Kidney epithelial cell (primary cell): ENCODE measurements around the gene COL9A3. TPM values are rescaled to one million over a fixed set of nuclear protein-coding genes. Genes with fewer than 3 reads are reported as not detected.

Experiments used
- DNase-seq: peaks from one replicate; pipeline ENCODE4 v3.0.0-alpha.2; 2010; ENCODE audit warnings: low read depth
- H3K27me3 ChIP-seq: 2 replicates; pipeline ENCODE4 v1.6.0; 2011; ENCODE audit warnings: low read length; ENCODE audit not compliant: control insufficient read depth, insufficient read depth
- H3K36me3 ChIP-seq: 2 replicates; pipeline ENCODE4 v1.5.1; 2011; ENCODE audit warnings: low read length; ENCODE audit not compliant: control insufficient read depth, insufficient read depth
- H3K4me3 ChIP-seq: 2 replicates; pipeline ENCODE4 v1.5.1; 2011; ENCODE audit warnings: low read depth, mild to moderate bottlenecking, control low read depth, low read length
- CTCF ChIP-seq: IDR thresholded peaks from 2 replicates; pipeline ENCODE4 v1.5.1; 2011; ENCODE audit warnings: mild to moderate bottlenecking, moderate library complexity, low read length, control low read depth, inconsistent platforms; ENCODE audit not compliant: insufficient read depth, poor library complexity, severe bottlenecking
- total RNA-seq: library from RNA; depleted of rRNA; stranded (reverse); fragments of >200 nt; gene quantifications from 2 replicates; pipeline ENCODE4 v1.2.3, GENCODE V29; 2015

Gene COL9A3
- total RNA-seq, 1 donor from 2014 or later = 10.4 TPM

GRCh38 chr20:62811320-62811719, 5.5 kb upstream of the COL9A3 start:
- H3K27me3 ChIP-seq = peaks cover 17% of the 10 kb centered on the region
- no peak overlapping the region for H3K4me3 ChIP-seq
- TF ChIP-seq CTCF = no peak
- no peak for DNase-seq
- H3K36me3 ChIP-seq = peaks cover 4% of the 10 kb centered on the region

- peaks cover 4% of the 10 kb centered on the region for H3K36me3 ChIP-seq
- H3K27me3 ChIP-seq = peaks cover 21% of the 10 kb centered on the region
- no peak overlapping the region for H3K4me3 ChIP-seq
- DNase-seq = no peak
- TF ChIP-seq CTCF = no peak
Observed at GRCh38 chr20:62811720-62812119, 5.1 kb upstream of the COL9A3 start.

GRCh38 chr20:62812181-62812906, 4.5 kb upstream of the COL9A3 start:
- no peak for TF ChIP-seq CTCF
- Histone ChIP-seq H3K4me3 (no peak overlapping the region), H3K27me3 (peaks cover 25% of the 10 kb centered on the region), H3K36me3 (peaks cover 4% of the 10 kb centered on the region)
- DNase-seq = no peak

GRCh38 chr20:62812907-62813200, 4.0 kb upstream of the COL9A3 start:
- Histone ChIP-seq H3K36me3 (peaks cover 4% of the 10 kb centered on the region), H3K4me3 (no peak overlapping the region), H3K27me3 (peaks cover 30% of the 10 kb centered on the region)
- no peak for TF ChIP-seq CTCF
- DNase-seq = no peak

- no peak for DNase-seq
- H3K4me3 ChIP-seq = no peak overlapping the region
- peaks cover 31% of the 10 kb centered on the region for H3K27me3 ChIP-seq
- H3K36me3 ChIP-seq = peaks cover 4% of the 10 kb centered on the region
- TF ChIP-seq CTCF = no peak
Observed at GRCh38 chr20:62813588-62813987, 3.3 kb upstream of the COL9A3 start.
